ENCODE data around the gene TOR4A.
"Not testable (repeated sequence)": the region's sequence is repeated elsewhere in the genome, so short reads cannot be mapped to it uniquely, and the experiment has no call there.

The TOR4A gene

GRCh38 chr9:137327641-137328550, 50.4 kb downstream of the TOR4A start:
- intact Hi-C loops (cut with DNase I); DNase-seq: not testable (repeated sequence)

GRCh38 chr9:137329590-137329989, 52.1 kb downstream of the TOR4A start:
- DNase-seq; intact Hi-C loops (cut with DNase I): not testable (repeated sequence)

GRCh38 chr9:137330689-137331088, 53.2 kb downstream of the TOR4A start:
- DNase-seq, result no peak
- intact Hi-C loops (cut with DNase I), result no loop called here

- no peak for DNase-seq
- intact Hi-C loops (cut with DNase I), result no loop called here
These were observed 54.4 kb downstream of the TOR4A start for GRCh38 chr9:137331929-137332328.
